Iris pigment epithelial cell (primary cell): ENCODE measurements around the gene MIX23.

Experiments used
- DNase-seq: peaks from one replicate; pipeline ENCODE4 v3.0.0-alpha.2; 2011; ENCODE audit warnings: low read depth

MIX23 gene

DNA sequence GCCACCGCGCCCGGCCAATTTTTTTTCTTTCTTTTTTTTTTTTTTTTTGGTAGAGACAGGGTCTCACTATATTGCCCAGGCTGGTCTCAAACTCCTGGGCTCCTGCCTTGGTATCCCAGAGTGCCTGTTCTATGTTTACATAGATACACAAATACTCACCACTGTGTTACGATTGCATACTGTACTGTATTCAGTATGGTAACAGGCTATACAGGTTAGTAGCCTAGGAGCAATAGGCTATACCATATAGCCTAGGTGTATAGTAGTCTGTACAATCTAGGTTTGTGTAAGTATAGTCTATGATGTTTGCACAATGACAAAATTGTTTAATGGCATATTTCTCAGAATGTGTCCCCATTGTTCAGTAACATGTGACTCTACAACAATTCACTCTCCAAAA is 31.4 kb downstream of the MIX23 start:
- DNase-seq: no peak

DNA sequence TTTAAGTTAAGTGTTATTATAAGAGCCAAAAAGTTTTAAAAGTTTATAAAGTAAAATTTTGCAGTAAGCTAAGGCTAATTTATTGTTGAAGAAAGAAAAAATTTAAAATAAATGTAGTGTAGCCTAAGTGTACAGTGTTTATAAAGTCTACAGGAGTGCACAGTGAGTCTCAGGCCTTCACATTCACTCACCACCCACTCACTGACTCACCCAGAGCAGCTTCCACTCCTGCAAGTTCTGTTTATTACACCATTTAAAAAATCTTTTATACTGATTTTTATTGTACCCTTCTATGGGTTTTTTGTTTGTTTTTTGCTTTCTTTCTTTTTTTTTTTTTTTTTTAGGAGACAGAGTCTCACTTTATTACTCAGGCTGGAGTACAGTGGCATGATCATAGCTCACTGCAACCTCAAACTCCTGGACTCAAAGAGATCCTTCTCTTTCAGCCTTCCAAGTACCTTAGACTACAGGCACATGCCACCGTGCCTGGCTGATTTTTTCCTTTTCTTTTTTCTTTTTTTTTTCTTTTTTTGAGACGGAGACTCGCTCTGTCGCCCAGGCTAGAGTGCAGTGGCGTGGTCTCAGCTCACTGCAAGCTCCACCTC is 32.1 kb downstream of the MIX23 start:
- DNase-seq: peak; percentile 80

- no peak for DNase-seq
Measured at GRCh38 chr3:122349171-122349570, 33.9 kb downstream of the MIX23 start.

GRCh38 chr3:122343654-122344053 is 39.4 kb downstream of the MIX23 start:
- no peak for DNase-seq

DNA sequence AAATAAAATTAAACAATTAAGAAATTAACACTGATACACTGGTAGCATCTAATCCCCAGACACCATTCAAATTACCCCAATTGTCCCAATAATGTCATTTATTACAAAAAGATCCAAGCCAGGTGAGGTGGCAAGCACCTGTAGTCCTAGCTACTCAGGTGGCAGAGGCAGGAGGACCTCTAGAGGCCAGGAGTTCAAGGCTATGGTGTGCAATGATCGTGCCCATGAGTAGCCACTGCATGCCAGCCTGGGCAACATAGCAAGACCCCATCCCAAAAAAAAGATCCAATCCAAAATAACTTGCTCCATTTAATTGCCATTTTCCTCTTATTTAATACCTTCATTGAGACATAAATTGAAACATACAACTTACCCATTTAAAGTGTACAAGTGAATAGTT is 40.2 kb downstream of the MIX23 start:
- no peak for DNase-seq

- no peak for DNase-seq
Measured at GRCh38 chr3:122332551-122332950, 50.5 kb downstream of the MIX23 start.

DNA sequence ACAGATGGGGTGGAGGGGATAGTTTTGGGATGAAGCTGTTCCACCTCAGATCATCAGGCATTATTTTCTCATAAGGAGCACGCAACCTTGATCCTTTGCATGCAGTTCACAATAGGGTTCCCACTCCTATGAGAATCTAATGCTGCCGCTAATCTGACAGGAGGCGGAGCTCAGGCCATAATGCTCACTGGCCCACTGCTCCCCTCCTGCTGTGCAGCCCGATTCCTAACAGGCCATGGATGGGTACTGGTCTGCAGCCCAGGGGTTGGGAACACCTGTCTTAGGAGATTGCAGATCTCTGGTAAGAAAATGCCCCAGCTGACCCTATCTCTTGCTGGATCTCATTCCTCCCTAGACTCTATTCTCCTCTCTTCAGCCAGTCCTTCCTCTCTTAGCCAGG is 51.1 kb downstream of the MIX23 start:
- DNase-seq: no peak

GRCh38 chr3:122325769-122326168 is 57.3 kb downstream of the MIX23 start:
- no peak for DNase-seq

- peak; percentile 39 for DNase-seq
Measured at GRCh38 chr3:122324871-122325323, 58.1 kb downstream of the MIX23 start, which contains the start of gene CSTA. TSS of gene CSTA (plus strand) at chr3:122325248. CDS start at chr3:122325293, 45 bp downstream.

DNA sequence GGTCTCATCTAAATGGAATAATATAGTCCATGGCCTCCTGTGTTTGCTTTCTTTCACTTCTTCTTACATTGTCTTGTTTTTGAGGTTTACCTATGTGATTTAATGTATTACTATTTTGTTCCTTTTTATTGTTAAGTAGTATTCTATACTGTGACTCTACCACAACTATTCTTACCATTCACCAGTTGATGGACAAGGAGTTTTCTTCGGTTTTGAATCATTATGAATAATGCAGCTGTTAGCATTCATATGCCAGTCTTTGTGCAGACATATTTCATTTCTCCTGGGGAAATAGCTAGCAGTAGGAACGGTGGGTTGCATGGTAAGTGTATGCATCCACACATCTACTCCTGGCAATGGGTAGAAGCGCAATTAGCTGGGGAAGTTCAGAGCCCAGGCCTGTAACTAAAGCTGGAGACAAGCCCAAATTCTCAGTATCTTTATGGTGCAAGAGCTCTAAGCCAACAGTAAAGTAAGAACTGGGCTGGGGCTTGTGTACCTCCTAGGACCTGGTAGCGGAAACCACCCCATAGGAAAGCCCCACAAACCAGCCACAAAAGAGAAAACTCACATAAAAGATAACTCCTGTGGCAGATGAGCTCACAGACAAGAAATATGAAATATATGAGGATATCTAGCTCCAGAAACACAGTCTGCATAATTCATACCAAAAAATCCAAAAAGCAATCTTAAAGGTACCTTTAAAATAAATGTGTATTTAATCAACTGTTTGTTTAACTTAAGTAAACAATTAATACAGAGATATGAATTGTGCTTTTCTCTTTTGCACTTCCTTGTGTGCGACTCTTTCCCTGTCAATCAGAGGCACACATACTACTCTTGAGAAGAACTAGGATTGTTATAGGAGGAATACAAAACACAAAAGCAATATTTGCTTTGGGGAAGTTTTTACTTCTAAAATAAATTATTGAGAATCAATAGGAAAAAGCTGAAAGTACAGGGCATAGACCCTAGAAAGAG is 60.6 kb downstream of the MIX23 start:
- DNase-seq: no peak

- DNase-seq: no peak
Measured at GRCh38 chr3:122318620-122319019, 64.4 kb downstream of the MIX23 start.

GRCh38 chr3:122316368-122316767 is 66.7 kb downstream of the MIX23 start:
- no peak for DNase-seq

GRCh38 chr3:122315619-122316018 is 67.4 kb downstream of the MIX23 start:
- DNase-seq: no peak

DNA sequence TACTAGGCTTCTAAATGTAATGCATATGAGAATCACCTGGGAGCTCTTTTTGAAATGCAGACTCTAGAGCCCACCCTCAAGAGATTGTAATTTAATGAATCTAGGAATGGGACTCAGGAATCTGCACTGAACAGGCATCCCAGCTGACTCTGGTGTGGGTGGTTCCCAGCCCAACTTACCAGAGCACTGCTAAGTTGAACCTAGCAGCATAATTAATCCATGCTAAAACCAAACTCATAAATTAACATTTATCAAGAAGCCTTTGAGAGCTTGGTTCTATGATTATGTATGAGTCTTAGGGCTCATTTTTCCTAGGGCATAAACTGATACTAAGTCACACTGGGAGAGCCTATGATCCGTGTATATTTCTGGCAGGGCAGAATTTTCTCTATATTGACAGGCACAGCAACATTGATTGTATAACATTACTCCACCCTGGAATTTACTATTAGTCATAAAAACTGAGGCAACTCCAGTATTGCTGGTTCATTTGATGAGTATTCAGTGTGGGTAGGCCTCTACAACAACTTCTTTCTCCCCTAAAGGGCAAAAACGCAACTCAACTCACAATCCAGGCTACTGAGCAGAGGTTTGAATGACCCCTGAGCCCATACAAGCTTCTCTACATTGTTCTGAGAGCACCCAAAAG is 68.7 kb downstream of the MIX23 start:
- DNase-seq: no peak

DNA sequence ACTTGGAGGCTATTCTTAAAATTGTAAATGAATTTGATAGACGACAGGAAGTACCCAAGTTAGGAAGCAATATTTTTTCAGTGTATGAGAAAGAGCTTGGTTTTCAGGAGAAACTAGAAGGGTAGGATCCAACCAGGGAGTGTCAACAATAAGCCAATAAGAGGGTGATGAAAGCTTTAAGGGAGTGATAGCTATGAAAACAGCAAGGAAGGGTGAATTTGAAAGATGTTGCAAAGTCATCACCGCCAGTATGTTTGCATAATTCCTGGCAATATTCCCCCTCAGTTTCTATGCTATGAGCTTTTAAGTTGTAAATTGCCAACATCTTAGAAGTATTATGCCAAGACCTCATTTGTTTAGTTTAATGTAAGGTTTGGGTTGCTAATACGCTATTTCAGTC is 69.8 kb downstream of the MIX23 start:
- no peak for DNase-seq

GRCh38 chr3:122312826-122313225 is 70.2 kb downstream of the MIX23 start:
- no peak for DNase-seq

- no peak for DNase-seq
Measured at GRCh38 chr3:122310361-122310760, 72.7 kb downstream of the MIX23 start.
